ENCODE results near the gene MAPK11. TPM values are rescaled to one million over a fixed set of nuclear protein-coding genes. Genes with fewer than 3 reads are reported as not detected.

Gene MAPK11
- total RNA-seq, 1 experiment from 2014 or later: 7.6 TPM

DNA sequence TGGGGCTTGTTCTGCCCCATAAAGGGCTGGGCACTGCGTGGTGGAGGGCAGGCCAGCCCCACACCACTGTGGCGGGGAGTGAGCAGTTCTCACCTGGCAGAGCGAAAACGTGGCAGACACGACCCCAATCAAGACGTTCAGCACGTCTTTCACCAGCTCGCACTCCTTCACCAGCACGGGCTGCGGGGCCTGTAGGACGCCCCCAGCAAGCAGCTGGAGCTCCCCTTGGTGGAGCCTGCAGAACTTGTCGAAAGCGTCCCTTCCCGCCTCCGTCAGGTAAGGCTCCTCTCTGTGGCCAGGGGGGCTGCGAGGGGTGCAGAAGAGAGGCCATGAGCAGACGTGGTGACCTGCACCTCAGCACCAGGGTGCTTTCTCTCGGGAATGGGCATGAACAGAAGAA is 37.0 kb downstream of the MAPK11 start:
- no peak overlapping the region for H3K4me2 ChIP-seq (ENCODE audit: low read length)
- H3K27me3 ChIP-seq (ENCODE audit: low read length): no peaks in the 10 kb centered on the region
- H3K9me3 ChIP-seq (ENCODE audit: low read length): no peaks in the 10 kb centered on the region
- H3F3A ChIP-seq (ENCODE audit: low read length, unreplicated experiment): no peaks in the 10 kb centered on the region
- H3K79me2 ChIP-seq (ENCODE audit: low read length): peaks cover 28% of the 10 kb centered on the region
- DNase-seq (no peak), ATAC-seq (no peak)
- no peak overlapping the region for H2AFZ ChIP-seq (ENCODE audit: low read length)
- H3K9ac ChIP-seq (ENCODE audit: low read length): no peak overlapping the region
- ChIA-PET CTCF (no interaction called here), POLR2A (ENCODE audit: unreplicated experiment) (no interaction called here)
- H3K36me3 ChIP-seq (ENCODE audit: low read depth, low read length): no peaks in the 10 kb centered on the region
- intact Hi-C loops (cut with micrococcal nuclease): no loop called here
- no peaks in the 10 kb centered on the region for H4K20me1 ChIP-seq (ENCODE audit: low read length)
- BruUV-seq (replicated peaks): no TSS peak
- TF ChIP-seq, protein P1, sequence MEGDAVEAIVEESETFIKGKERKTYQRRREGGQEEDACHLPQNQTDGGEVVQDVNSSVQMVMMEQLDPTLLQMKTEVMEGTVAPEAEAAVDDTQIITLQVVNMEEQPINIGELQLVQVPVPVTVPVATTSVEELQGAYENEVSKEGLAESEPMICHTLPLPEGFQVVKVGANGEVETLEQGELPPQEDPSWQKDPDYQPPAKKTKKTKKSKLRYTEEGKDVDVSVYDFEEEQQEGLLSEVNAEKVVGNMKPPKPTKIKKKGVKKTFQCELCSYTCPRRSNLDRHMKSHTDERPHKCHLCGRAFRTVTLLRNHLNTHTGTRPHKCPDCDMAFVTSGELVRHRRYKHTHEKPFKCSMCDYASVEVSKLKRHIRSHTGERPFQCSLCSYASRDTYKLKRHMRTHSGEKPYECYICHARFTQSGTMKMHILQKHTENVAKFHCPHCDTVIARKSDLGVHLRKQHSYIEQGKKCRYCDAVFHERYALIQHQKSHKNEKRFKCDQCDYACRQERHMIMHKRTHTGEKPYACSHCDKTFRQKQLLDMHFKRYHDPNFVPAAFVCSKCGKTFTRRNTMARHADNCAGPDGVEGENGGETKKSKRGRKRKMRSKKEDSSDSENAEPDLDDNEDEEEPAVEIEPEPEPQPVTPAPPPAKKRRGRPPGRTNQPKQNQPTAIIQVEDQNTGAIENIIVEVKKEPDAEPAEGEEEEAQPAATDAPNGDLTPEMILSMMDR (conservative IDR thresholded peaks at IDR 0.05; ENCODE audit: low read depth, low read length): no peak
- TF ChIP-seq EZH2phosphoT487 (IDR thresholded peaks at IDR 0.05; ENCODE audit: borderline replicate concordance, low read length): no peak
- no peak for TF ChIP-seq EZH2 (IDR thresholded peaks at IDR 0.05; ENCODE audit: low read length, unreplicated experiment)
- no peak overlapping the region for H3K27ac ChIP-seq (ENCODE audit: low read length)
- H3K4me3 ChIP-seq (ENCODE audit: low read length): no peak overlapping the region
- no peaks in the 10 kb centered on the region for H3K9me2 ChIP-seq (replicated peaks; ENCODE audit: low read length)
- no peaks in the 10 kb centered on the region for H3K4me1 ChIP-seq (ENCODE audit: insufficient read depth, low read length)

DNA sequence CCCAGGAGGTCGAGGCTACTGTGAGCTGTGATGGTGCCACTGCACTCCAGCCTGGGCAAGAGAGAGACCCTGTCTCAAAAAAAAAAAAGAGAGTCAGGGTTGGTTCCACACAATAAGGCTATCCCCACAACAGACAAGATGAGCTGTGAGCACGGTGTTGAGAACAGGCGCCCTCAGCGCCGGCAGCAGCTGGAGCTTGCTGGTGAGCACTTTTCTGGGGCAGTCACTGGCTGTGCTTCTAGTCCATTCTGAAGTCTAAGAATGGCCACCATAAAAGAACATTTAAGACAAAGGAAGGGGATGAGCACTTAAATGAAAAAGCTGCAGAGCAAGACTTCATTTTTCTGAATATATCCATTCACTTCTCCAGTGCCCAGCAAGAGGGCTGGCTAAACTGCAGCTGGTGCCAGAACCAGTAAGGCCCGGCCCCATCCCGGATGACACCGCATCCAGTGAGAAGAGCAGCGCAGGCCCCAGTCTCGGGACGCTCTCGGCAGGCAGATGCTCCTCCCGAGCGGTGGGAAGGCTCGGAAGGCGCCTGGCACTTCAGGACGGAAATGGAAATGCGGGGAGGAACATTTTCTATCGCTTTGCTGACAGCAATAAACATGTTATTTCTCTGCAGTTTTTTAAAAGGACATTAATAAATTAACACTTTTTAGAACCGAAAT is 37.6 kb downstream of the MAPK11 start:
- CTCF ChIA-PET: no interaction called here
- no peaks in the 10 kb centered on the region for H4K20me1 ChIP-seq (ENCODE audit: low read length)

DNA sequence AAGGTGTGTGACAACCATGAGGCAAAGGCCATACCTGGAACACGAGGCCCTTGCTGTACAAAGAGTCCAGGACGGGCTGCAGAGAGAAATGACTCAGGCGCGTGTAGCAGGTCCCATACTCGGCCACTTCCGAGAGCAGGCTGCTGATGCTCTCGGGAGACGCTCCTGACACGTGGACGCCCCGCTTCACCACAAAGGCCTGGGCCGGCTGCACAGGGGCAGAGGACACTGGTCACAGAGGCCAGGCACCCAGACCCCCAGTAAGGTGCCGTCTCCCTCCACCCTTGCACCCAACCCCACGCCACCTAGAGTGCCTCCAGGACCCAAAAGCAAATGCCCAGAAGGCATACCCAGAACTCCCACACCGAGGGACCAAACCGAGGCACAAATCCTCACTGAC is 40.8 kb downstream of the MAPK11 start:
- POLR2A ChIA-PET (ENCODE audit: unreplicated experiment): no interaction called here

More for the DNA sequence above, 37.6 kb downstream of the MAPK11 start:
- intact Hi-C loops (cut with micrococcal nuclease): no loop called here
- POLR2A ChIA-PET (ENCODE audit: unreplicated experiment): no interaction called here
- Histone ChIP-seq H3K9me3 (ENCODE audit: low read length) (no peaks in the 10 kb centered on the region), H3K4me3 (ENCODE audit: low read length) (no peak overlapping the region), H3K36me3 (ENCODE audit: low read depth, low read length) (no peaks in the 10 kb centered on the region), H3K79me2 (ENCODE audit: low read length) (peaks cover 28% of the 10 kb centered on the region), H3F3A (ENCODE audit: low read length, unreplicated experiment) (no peaks in the 10 kb centered on the region), H3K4me2 (ENCODE audit: low read length) (no peak overlapping the region), H3K27ac (ENCODE audit: low read length) (no peak overlapping the region), H3K9ac (ENCODE audit: low read length) (no peak overlapping the region), H3K4me1 (ENCODE audit: insufficient read depth, low read length) (no peaks in the 10 kb centered on the region), H3K27me3 (ENCODE audit: low read length) (no peaks in the 10 kb centered on the region), H3K9me2 (replicated peaks; ENCODE audit: low read length) (no peaks in the 10 kb centered on the region), H2AFZ (ENCODE audit: low read length) (no peak overlapping the region)
- TF ChIP-seq EZH2phosphoT487 (IDR thresholded peaks at IDR 0.05; ENCODE audit: borderline replicate concordance, low read length) (no peak), EZH2 (IDR thresholded peaks at IDR 0.05; ENCODE audit: low read length, unreplicated experiment) (no peak)
- TF ChIP-seq, protein P1 (conservative IDR thresholded peaks at IDR 0.05; ENCODE audit: low read depth, low read length): no peak
- DNase-seq (no peak), ATAC-seq (no peak)
- BruUV-seq (replicated peaks): no TSS peak

More for the DNA sequence above, 40.8 kb downstream of the MAPK11 start:
- intact Hi-C loops (cut with micrococcal nuclease): no loop called here
- Histone ChIP-seq H3K36me3 (ENCODE audit: low read depth, low read length) (no peaks in the 10 kb centered on the region), H3K27me3 (ENCODE audit: low read length) (no peaks in the 10 kb centered on the region), H3F3A (ENCODE audit: low read length, unreplicated experiment) (no peaks in the 10 kb centered on the region), H3K9me2 (replicated peaks; ENCODE audit: low read length) (no peaks in the 10 kb centered on the region), H3K9me3 (ENCODE audit: low read length) (no peaks in the 10 kb centered on the region), H4K20me1 (ENCODE audit: low read length) (no peaks in the 10 kb centered on the region), H3K4me2 (ENCODE audit: low read length) (no peak overlapping the region), H3K4me3 (ENCODE audit: low read length) (no peak overlapping the region), H3K4me1 (ENCODE audit: insufficient read depth, low read length) (no peaks in the 10 kb centered on the region), H3K9ac (ENCODE audit: low read length) (no peak overlapping the region), H3K27ac (ENCODE audit: low read length) (no peak overlapping the region), H3K79me2 (ENCODE audit: low read length) (no peaks in the 10 kb centered on the region), H2AFZ (ENCODE audit: low read length) (no peak overlapping the region)
- TF ChIP-seq EZH2 (IDR thresholded peaks at IDR 0.05; ENCODE audit: low read length, unreplicated experiment): no peak
- TF ChIP-seq, protein P1 (conservative IDR thresholded peaks at IDR 0.05; ENCODE audit: low read depth, low read length): no peak
- TF ChIP-seq EZH2phosphoT487 (IDR thresholded peaks at IDR 0.05; ENCODE audit: borderline replicate concordance, low read length): no peak
- CTCF ChIA-PET: no interaction called here
- no peak for ATAC-seq
- no TSS peak for BruUV-seq (replicated peaks)
- no peak for DNase-seq
